Endothelial cell of hepatic sinusoid (primary cell): ENCODE data around the gene CDHR1.

Experiments
- in situ Hi-C: cut with HindIII; loops from 2 replicates; pipeline ENCODE4 v1.10.0; 2017; ENCODE audit warnings: low sequenced_read_pairs

The CDHR1 gene

DNA sequence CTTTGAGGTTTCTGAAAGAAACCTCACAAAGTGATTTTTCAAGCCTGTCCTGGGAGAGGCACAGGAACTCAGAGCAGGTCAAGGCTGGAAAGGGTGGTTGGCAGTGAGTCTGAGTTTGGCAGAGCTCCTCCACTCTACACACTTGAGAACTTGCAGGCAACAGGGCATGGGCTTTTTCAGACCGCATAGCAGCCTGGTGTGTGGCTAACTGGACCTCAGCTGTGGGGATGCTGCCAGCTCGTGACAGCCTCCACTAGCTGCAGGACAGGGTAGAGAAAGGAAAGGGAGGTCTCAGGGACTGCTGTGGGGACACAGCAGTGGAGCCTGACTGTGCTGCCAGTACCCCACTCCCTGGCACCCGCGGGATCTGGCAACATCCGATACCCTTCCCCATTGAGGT lies 2.6 kb downstream of the CDHR1 start:
- in situ Hi-C loops: no loop called here

DNA sequence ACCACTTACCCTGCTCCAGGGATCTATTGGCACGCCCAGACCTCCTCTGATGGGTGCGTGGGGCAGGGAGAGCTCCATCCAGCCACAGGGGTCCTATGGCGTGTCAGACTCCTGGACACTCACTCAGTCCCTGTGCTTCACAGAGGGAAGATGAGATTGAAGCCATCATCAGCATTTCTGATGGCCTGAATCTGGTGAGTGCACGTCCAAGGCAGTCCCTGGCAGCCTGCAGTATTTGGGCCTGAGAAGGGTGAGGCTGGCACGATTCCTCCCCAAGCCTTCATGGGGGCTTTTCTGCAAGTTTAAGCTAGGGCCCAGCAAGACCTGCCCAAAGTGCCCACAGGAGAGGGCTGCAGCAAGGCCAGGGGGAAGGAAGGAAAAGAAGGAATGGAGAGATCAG lies 3.3 kb downstream of the CDHR1 start:
- in situ Hi-C loops: no loop called here

DNA sequence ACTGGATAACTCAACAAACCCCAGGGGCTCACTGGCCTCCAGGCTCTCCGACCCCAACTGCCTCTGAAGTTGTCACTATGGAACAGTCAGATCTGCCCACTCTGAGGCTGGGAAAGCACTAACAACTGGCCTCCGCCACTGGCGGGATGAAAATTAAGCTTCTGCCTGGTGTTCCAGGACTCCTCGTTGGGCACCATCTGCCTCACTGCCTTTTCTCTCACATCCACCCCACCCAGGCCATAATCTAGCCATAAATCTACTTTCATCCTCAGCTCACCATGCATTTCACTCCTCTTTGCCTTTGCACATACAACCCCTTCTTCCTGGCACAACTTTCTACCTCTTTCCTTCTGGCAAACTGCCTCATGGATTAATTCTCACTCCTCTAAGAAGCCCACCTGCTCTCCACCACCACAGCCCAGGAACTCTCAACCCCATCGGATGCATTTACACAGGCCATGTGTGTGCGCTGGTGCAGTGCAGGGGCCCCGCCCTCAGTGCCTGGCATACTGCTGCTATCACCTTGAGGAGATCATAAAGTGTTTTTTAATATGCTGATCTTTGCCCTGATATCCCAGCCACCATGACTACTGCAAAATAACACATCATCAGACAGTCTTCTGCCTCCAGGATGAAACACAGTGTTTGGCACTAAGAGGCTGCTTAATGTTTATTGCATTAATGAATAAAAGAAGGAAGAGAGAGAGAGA lies 4.0 kb downstream of the CDHR1 start:
- in situ Hi-C loops: no loop called here

DNA sequence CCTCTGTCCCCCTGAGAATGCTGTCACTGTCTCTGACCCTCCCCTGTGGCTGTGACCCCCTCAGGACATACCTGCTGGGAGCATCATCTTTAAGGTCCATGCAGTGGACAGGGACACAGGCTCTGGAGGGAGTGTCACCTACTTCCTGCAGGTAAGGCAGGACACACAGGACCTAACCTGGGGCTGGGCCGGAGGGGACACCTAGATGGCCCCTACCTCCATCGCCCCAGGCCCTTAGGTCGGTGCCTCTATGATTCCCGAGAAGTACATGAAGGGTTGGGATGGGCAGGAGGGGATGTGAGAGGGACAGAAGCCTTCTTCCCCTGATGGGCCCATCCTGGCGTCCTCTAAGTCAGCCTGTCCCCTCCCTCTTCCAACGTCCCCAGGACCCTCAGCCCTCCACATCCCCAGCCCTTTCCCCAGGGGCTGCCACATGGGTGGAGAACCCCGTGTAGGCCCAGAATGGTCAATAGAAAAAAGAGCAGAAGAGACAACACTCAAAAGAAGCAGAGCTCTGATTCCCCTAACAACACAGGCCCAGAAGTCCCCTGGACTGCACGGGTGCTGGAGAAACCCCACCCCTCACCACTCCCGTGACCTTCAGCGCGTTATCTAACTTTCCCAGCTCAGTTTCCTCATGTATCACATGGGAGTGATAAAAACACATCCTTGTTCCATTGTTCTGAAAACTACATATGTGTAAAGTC lies 6.4 kb downstream of the CDHR1 start:
- in situ Hi-C loops: no loop called here

- in situ Hi-C loops: no loop called here
Observed at GRCh38 chr10:84201244-84201606, 6.9 kb downstream of the CDHR1 start.

GRCh38 chr10:84201682-84202081 lies 7.3 kb downstream of the CDHR1 start:
- in situ Hi-C loops: no loop called here

- in situ Hi-C loops: no loop called here
Observed at GRCh38 chr10:84202349-84202748, 8.0 kb downstream of the CDHR1 start.

DNA sequence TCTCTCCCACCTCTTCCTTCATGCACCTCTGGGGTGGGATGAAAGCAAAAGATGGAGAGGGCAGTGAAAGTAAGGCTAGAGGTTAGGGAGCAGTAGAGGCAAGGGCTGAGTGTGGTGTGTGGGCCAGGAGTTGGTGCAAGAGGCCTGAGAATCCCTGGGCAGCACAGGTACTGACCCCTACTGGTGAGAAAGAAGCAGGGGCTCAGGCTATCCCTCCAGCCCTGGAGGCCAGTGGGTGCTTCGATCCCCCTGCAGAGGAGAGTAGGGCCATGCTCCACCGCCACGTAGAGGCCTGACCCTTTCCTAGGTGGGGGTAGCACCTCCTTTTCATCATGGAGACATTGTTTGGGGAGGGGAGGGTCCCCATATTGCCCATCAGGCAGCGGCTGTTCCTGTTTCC lies 9.8 kb downstream of the CDHR1 start:
- in situ Hi-C loops: no loop called here

GRCh38 chr10:84204610-84205009 lies 10.3 kb downstream of the CDHR1 start:
- in situ Hi-C loops: no loop called here

DNA sequence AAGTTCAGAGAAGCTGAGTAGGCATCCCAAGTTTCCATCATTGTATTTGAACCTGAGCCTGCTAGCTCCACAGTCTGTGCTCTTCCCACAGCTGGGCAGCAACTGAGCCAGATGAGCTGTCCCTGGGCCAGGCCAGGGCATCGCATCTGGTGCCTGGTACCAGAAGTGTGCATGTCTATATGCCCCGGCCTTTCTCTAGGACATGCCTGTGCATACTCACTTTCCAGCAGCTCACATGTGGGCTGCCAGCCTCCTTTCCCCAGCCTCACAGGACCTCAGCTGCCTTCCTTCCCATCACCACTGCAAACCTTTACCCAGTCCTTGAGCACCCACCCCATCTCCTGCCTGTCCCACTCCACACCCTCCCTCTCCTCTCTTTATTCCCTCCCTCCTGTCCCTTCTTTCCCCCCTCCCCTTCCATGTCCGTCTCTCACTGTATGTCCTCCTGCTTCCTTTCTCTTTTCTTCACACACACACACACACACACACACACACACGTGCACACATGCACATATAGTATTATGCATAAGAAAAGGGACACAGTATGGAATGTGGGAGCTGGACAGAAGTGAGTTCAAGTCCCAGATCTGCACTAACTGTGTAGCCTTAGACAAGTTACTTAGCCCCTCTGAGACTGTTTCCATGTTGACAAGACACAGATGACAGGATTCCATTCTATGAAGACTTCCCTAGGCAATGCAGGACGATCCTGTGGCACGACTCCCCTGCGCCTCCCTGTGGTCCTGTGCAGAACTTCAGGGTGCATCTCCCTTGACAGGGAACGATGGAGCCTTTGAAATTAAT lies 10.9 kb downstream of the CDHR1 start:
- in situ Hi-C loops: no loop called here

- in situ Hi-C loops: no loop called here
Observed at GRCh38 chr10:84205853-84206525, 11.7 kb downstream of the CDHR1 start.

DNA sequence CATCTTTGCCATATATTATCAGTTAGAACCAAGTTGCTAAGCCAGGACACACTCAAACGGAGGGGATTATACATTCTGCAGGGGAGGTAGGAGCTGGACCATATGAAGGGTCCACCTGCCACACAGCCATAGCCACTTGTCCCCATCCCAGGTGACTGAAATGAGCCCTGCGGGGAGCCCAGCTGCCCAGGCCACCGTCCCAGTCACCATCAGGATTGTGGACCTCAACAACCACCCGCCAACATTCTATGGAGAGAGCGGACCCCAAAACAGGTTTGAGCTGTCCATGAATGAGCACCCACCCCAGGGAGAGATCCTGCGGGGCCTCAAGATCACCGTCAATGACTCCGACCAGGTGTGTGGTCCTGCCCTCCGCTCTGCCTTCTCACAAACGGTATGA lies 13.7 kb downstream of the CDHR1 start:
- in situ Hi-C loops: no loop called here

DNA sequence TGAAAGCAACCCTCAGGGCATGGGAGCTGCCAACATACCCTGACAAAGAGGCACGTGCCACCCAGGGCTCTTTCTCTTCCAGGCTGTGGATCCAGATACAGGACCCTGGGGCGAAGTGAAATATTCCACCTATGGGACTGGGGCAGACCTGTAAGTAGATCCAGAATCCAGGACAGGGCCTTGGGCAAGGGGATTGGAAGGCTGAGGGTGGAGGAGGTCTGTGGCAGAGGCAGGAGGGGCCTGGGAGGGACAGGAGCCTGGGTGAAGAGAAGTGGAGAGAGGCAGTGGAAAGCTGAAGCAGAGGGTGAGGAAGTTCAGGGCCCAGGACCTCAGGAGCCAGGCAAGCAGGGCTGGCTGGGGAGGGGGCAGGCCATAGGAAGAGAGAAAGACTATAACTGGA lies 17.2 kb downstream of the CDHR1 start:
- in situ Hi-C loops: no loop called here

- in situ Hi-C loops: no loop called here
Observed at GRCh38 chr10:84212014-84212413, 17.7 kb downstream of the CDHR1 start.

- in situ Hi-C loops: no loop called here
Observed at GRCh38 chr10:84213076-84213475, 18.7 kb downstream of the CDHR1 start.

DNA sequence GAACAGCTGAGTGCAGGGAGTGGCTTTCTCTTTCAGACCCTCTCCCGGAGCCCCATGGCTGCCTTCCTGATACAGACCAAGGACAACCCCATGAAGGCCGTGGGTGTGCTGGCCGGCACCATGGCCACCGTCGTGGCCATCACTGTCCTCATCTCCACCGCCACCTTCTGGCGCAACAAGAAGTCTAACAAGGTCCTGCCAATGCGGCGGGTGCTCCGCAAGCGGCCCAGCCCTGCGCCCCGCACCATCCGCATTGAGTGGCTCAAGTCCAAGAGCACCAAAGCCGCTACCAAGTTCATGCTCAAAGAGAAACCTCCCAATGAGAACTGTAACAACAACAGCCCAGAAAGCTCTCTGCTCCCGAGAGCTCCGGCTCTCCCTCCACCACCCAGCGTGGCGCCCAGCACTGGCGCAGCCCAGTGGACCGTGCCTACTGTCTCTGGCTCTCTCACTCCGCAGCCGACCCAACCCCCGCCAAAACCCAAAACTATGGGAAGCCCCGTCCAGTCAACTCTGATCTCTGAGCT lies 19.8 kb downstream of the CDHR1 start:
- in situ Hi-C loops: no loop called here

DNA sequence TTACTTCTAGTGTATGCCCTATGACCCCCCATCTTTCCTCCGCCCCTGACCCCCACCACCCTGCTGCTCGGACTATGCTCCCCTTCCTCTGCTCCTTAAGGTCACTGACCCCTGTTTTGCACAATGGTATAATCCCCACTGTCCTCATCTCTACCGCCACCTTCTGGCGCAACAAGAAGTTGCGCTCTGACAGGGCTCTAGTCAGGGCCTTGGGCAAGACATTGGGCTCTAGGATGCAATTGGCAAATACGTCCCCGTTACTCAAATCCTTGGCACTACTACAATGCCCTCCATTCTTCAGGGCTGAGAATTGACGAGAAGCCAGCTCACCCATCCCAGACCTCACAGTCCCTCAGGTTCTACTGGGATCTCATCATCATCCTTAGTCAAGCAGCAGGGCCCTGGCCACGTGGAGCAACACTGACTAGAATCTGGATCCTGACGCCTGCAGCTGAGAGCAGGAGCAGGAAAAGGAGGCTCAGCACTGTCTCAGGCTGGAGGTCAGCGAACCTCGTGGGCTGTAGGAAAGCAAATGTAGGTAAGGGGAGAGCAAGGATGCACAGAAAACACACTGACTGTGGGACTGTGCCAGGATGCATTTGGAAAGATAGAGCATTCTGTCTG lies 20.4 kb downstream of the CDHR1 start:
- in situ Hi-C loops: loop anchor here (5.0 kb wide), 1 partner anchor 67 kb away; no protein-coding TSS in a partner anchor

DNA sequence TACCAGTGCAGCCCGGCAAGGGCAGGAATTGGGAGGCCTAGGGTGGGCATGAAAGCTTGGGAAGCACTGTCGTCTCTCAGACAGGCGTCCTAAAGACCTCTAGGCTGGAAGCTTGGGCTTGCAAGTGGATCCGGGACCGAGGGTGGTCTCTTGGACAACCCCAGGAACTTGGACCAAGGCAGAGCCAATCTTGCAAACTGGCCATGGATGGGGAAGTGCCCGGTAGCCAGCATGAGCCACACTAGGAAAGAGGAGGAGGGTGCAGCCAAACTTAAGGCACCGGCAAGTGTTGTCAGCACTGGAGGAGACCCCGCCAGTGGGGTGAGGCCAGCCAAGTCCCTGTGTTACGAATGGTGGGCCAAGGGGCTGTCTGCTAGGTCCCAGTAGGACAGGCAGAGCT lies 22.5 kb downstream of the CDHR1 start:
- in situ Hi-C loops: loop anchor here (5.0 kb wide), 1 partner anchor 70 kb away; no protein-coding TSS in a partner anchor

GRCh38 chr10:84217746-84218145 lies 23.4 kb downstream of the CDHR1 start:
- in situ Hi-C loops: loop anchor here (5.0 kb wide), 1 partner anchor 70 kb away; no protein-coding TSS in a partner anchor

GRCh38 chr10:84221916-84222315 lies 27.6 kb downstream of the CDHR1 start:
- in situ Hi-C loops: no loop called here
